Mesenteric fat pad (tissue), 1 donor: ENCODE data around the gene DUOXA2. TPM values are rescaled to one million over a fixed set of nuclear protein-coding genes. Genes with fewer than 3 reads are reported as not detected.
A peak's percentile ranks its signal among the peaks of the same experiment; 100 is the strongest.
"Not testable (repeated sequence)": the region's sequence is repeated elsewhere in the genome, so short reads cannot be mapped to it uniquely, and the experiment has no call there.

Source experiments
- DNase-seq: peaks from one replicate; pipeline ENCODE4 v3.0.0-alpha.2; 2020; ENCODE audit warnings: low spot score
- total RNA-seq: library from RNA; stranded (reverse); fragmentation: NEBNext Ultra II Directional; extraction: Animal tissue kit (Norgen Biotek cat#: 25700); gene quantifications from one replicate; pipeline ENCODE4 v1.2.1, GENCODE V29; 2021
- donor health status: DM: yes; HTN: yes; CAD: no.

Gene DUOXA2
- total RNA-seq, 1 donor from 2014 or later, result not detected

DNA sequence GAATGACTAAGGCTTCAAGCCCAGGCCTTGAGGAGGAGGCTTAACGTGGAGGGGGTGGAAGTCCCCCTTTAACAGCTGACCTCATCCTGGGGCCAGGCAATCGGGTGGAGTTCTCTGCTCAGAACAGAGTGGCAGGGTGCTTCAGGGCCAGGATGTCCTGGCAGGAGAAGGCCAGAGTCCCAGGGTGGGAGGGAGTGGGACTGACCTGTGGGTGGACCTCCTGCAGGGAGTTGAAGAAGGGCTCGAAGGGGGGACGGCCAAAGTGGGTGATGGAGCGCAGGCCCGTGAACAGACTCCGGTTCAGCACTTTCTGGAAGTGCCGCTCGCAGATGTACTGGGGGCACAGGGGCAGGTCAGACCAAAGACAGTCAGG lies 19.8 kb upstream of the DUOXA2 start:
- DNase-seq, result peak; percentile 89

DNA sequence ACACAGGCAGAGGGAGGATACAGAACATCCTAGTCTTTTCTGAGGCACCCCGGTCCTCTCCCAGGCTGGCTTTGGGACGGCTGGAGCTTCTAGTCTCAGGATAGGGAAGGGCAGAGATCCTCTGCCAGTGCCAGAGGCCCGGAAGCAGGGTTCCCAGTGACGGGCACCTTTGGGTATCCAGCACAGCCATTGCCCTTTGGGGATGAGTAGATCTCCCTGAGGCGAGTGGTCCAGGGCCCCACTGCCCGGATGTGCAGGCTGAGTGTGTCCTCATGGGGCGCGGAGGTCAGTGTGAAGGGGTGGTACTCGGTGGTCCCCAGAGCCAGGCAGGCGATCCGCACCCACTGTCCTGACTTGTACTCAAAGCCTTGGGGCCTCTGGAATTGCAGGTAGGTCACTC lies 18.5 kb upstream of the DUOXA2 start:
- peak; percentile 87 for DNase-seq

DNA sequence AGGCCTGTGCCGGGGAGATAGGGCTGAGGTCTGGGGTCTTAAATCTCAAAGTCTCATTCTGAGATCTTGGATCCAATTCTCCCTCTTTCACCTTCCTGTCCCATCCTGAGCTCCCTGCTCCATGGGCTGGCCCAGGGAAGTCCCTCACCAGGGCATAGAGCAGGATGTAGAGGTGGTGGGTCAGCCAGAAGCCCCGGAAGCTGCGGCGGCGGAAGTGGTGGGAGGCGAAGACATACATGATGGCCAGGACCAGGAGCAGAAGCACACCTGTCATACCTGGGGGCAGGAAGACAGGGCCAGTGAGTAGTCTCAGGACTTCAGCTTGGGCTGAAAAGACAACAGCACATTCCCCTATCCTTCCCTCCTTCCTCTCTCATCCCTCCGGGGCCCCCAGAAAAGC lies 16.7 kb upstream of the DUOXA2 start:
- DNase-seq, result no peak

DNA sequence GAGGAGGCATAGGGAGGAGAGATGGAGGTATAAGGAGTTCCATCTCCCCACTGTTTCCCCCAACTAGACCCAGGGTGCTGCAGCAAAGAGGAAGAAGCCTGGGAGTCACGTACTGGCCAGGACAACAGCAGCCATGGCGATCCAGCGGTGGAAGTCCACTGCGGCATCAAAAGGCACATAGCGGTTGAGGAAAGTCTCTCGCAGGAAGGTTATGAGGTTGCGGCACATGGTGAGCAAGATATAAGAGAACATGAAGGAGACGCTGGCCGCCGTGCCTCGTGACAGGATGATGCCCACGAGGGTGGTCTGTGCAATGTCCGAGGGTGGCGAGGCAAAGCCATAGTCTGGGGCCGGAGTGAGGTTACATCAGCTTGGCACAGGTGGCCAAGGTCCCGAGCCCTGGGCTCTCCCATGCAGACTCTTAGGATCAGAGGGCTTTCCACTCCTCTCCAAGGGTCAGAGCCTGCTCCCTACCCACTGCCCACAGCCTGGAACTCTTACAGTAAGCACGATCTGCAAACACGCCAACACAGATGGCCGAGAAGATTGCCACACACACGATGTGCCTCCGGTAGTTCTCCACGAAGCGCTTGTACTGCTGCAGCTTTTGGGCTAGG lies 14.5 kb upstream of the DUOXA2 start:
- peak; percentile 80 for DNase-seq

DNA sequence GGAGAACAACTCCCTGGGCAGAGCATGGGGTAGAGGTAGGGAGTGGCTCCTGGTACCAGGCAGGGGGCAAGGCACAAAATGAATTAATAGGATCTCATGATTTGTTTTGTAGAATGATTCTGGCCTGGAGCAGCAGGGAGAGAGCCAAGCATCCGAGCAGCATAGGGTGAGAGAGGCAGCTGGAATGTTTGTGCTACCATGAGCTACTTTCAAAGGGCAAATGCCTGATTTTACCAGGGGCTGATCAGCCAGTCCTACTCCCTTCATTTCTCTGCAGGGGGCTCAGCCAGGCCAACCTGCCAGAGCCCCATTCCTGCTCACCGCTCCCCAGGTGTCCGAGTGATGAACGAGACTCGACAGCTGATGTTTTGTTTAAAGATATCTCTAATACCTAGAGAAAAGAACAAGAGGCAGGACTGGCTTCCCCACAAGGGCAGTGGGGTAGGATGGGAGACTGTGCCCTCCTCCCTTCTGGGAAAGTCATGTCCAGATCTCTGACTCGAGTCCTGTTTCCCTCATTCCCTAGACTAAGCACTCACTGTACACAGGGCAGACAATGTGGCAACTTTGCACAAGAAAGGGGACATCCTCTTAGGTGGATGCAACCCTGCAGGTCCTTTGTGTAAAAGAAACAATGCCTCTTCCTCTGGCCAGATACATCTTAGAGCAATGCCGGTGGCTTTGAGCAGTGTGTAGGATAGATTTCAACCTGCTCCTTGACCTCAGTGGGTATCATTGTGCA lies 13.1 kb upstream of the DUOXA2 start:
- DNase-seq, result peak; percentile 28

DNA sequence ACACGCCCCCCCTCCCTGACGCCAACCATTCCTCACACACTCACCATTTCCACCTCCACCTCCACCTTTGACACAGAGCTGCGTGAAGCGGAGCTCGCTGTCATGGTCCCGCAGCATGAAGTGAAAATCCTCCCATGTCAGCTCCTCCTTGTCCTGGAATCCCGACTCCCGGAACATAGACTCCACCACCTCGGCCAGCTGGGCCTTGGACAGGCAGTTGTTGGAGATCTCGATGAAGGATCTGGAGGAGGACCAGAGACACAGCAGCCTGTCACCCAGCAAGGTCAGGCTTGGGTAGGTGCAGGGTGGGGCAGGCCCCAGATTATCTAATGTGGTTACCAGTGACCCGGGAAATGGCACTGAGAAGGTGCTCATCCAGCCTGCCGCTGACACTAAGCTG lies 12.4 kb upstream of the DUOXA2 start:
- DNase-seq, result peak; percentile 82

DNA sequence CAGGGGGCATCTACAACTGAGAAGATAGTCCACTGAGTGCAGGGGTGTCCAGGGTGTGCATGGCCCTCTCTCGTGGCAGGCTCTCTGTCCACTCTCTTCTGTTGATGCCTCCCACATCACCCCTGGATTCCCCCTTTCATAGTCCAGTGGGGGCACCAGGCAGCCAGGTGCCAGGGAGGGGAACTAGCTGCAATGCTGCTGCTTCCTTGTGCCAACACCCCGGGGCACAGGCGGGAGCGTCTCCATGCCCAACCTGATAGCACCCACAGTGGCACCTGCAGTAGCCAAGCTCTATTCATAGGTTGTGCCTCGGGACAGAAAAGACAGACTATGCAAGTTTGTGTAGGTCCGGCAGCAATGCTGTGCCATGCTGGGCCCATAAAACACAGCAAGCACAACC lies 11.9 kb upstream of the DUOXA2 start:
- DNase-seq, result peak; percentile 82

DNA sequence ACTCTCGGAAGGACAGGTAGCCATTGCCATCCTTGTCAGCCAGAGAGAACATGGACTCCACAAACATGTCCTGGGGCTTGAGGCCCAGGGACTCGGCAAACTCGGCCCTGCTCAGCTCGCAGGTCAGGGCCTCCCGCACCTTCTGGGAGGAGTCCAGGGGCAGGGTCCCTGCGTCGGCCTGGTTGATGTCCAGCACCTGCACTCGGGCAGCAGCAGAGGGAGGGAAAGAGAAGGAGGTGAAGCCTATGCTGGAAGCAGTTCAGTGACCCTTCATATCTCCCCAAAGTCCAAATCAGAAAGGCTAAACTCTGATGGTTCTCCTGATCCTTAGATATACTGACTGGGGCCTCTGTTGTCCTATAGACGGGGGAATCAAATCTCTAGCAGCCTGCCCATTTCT lies 10.0 kb upstream of the DUOXA2 start:
- not testable (repeated sequence) for DNase-seq

DNA sequence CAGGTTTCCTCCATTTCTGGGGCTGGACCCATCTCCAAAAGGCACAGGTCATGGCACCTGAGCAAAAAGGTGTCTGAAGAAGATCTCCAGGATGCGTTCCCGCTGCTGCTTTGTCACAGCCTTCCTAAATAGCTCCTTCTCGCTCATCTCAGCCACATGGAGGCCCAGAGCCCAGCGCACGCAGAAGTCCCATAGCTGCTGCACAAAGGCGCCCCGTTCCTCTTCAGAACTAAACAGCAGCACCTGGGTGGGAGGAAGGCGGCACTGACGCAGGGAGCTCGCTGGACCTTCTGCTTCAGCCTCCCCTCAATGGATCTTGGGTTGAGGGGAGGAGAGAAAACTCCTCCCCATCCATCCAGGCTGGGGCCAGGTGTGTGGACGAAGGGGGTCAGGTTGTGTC lies 8.5 kb upstream of the DUOXA2 start:
- peak; percentile 64 for DNase-seq

DNA sequence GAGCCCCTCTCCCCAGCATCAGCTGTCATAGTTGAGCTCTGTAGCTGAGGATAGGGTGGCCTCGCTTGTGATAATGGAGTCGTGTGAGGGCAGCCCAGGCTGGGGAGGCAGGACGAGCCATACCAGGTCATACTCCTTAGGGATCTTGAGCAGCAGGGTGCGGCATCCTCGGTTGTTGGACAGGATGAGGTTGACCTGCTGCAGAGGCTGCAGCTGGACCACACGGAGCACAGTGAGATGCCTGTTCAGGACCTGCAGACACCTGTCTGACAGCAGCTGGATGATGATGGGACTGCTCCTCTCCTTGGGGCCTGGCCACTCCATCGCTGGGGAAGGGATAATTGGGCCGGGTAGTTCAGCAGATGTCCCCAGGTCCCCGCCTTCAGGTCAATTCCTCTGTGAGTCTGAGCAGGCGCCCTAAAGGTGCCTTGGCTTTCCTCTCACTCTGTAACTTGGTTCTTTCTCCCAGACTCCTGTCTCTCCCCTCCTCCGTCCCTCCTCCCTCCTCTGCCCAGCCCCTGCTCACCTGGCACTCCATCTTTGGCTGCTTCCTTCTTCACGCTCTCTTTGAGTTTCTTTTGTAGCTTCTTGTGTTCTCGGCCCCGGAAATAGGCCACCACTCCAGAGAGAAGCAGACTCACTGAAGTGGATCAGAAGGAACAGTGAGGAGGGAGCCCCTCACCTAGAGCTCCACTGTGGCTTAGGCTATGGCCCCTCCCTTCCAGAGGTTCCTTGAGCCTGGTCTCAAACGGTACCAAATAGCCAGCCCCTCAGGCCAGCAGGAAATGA lies 7.9 kb upstream of the DUOXA2 start:
- DNase-seq, result peak; percentile 87

DNA sequence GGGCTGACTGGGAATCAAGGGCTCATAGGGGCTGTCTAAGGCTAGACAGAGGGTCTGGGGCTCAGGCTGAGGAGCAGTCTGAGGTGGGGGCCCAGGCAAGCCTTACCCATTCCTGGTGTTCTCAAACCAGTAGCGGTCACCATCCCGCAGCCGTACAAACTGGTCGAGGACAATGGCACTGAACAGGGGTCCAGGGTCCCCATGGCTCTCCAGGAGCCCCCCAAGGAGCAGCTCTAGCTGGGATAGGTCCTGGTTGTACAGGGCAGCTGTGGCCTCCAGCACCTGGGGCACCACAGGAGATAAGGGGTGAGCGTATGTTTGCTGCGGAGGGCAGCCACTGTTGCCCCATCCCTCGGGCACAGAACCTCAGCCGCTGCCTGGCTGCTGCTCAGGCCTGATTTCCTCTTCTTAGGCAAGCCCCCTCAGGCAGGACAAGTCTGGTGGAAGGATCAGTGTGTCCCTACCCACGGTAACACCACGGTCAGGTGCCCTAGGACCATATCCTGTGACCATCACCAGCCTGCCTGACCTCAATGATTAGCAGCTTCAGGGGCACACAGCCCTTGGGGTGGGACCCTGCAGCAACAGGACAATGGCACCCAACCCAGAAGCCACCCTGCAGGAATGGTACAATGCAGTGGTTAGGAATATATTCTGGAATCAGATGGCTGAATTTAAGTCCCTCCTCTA lies 6.0 kb upstream of the DUOXA2 start:
- peak; percentile 79 for DNase-seq

DNA sequence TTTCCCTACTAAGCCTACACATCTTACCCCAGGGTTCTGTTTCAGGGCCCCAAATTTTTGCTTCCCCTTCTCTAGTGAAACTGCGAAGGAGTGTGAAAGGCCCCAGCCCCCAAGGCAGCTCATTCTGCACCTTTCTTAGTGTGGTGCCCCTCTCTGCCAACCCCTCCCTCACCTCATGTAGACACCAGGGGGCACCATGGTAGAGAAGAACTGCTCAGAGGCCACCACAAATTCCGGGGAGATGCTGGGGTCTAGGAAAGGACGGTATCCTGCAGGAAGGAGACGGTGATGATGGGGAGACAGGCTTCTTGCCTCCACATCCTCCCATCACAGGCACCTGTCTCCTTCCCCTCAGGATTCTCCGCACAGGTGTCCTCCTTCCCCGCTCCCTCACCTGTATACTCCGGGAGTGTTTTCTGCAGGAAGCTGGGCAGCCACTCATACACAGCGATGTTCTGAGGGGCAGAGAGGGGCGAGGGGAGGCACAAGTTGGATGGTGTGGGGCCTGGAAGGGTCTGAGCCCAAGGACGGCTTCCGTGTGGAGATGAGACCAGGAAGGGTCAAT lies 3.8 kb upstream of the DUOXA2 start:
- DNase-seq, result no peak

DNA sequence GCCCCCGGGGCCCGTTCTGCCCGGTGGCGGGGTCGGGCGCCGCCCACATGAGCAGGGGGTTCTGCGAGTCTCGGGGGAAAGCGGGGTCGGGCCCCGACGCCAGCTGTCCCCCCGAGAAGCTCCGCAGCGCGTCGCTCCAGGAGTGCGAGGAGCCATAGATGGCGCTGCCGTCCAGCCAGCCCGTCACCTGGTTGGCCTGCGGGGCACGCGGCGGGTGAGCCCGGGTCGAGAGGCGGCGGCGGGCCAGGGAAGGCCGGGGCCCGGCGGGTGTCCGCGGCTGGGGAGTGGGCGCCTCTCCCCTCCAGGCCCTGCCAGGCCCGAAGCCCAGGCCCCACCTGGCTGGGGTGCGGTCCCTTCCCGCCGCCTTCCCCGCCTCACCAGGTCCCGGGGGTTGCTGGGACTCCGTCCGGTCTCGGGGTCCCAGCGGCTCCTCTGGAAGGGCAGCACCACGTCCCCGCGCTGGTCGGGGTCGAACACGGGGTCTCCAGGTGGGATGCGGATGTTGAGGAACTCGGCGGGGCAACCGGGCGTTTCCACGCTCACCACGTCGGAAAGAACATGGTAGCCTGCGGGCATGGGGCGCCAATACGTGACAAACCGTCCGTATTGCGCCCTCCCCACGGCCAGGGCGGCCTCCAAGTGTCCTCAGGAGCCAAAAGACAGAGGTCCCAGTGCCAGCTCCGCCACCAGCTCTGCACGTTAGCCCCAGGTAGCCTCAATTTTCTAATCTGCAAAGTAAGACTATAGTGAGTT lies 2.6 kb upstream of the DUOXA2 start:
- DNase-seq, result no peak

DNA sequence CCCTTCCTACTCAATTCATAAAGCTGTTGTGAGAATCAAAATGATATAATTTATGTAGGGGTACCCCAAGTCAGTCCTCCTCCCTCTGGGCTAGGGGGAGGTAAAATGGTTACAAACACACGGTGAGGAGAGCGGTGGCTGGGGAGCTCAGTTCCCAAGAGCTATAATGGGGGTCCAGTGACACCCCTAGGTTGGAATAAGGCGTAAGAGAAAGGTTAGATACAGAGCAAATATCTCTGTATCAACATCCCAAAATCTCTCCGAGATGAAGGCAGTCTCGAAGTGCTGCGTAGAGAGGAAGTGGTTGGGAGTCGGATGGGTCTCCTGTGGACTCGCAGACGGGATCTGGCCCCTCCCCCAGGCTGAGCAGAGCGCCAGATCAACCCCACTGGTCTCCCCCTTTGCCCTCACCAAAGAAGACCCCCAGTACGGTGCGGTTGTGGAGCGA lies 2.0 kb upstream of the DUOXA2 start:
- no peak for DNase-seq

DNA sequence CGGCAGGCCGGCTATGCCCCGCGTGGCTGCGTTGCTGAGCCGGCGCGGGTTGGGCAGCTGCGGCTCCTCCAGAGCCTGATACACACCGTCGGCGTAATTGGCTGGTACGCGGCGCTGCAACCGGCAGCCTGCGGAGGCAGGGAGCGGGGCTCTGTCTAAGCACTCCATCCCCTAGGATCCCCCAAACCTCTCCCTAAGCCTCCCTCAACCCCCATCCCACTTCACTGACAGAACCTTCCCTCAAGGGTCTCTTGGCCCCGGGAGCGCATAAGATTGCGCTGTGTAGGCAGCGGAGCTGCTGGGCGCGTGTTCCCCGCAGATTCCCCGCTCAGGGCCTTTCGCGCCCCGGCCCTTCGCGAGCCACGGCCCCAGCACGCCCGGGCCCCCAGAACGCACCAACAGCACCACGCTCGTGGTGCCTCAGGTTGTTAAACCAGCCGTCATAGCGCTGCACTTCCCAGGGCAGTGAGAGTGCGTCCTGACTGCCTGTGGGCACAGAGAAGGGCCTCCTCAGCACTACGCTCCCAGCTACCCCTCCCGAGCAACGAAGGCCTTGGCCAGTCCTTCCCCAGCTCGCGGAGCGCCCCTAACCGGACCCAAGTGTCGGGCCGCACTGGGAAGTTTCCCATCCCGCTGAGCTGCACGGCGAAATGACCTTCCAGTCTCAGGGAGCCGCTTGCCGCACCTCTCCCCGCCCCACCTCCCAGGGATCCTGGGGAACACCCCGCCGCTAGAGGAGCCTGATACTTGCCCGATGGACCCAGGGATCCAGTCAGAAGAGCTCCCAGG lies 1.3 kb upstream of the DUOXA2 start:
- DNase-seq, result no peak

DNA sequence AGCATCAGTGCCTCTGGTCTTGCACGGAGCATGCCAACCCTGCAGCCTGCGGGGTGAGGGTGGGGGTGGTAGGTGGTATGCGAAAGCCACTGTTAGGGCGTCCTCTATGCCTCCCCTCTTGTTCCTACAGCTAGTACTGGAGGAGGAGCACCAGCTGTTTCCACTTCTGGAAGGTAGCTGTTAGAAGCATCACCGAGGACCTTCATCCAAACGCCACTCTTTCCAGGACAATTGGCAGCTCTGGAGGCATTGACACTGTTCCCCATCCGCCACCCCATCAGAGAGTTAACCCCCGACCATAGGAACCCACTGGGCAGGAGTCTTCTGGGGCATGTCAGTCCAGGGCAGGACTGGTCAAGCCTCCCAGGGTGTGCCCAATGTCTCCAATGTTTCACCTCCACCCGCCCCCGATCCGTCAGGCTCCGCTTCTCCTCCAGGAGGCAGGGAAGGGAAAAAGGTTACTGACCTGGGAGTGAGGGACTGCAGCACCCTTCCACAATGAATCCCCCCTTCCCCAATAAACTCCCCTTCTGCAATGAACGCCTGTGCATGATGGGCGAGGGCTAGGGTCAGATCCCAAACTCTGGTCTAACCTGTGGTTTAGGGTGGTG lies 641 bp upstream of the DUOXA2 start:
- DNase-seq, result no peak

DNA sequence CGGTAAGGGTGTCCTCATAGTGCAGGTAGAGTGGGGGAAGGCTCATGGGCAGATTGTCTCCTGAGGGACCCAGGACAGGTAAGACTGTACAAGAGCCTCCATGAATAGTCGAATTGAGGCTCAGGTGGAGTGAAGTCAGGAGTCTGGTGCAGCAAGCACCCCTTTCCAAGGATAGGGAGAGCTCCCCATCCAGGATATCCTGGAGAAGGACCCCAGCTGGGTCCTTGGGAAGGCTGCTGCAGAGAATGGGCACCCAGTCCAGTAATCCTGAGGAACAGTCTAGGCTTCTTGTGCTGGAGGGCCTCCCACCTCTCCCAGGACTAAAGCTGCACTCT lies 592 bp downstream of the DUOXA2 start:
- DNase-seq, result no peak

DNA sequence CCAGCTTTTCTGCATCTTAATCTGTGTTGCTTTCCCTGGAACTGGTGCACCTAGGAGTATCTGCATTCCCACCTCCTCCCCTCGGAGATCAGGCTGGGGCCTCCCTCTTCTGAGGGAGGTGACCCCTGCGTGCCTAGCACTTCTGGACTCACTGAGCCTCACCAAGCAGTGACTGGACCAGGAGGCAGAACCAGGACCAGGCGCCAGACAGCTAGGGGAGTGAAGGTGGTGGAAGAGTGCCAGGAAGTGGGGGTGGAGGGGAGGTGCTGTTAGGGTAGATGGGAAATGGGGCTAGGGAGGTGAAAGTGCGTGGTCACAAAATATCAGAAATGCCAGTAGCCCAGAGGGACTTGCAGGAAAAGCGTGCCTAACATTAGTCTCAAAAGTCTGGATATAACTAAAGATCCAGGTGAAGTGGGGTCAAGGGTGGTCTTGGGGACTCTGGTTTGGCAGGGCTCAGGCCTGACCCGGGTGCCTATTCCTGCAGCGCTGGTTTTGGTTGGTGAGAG lies 1.2 kb downstream of the DUOXA2 start:
- no peak for DNase-seq

DNA sequence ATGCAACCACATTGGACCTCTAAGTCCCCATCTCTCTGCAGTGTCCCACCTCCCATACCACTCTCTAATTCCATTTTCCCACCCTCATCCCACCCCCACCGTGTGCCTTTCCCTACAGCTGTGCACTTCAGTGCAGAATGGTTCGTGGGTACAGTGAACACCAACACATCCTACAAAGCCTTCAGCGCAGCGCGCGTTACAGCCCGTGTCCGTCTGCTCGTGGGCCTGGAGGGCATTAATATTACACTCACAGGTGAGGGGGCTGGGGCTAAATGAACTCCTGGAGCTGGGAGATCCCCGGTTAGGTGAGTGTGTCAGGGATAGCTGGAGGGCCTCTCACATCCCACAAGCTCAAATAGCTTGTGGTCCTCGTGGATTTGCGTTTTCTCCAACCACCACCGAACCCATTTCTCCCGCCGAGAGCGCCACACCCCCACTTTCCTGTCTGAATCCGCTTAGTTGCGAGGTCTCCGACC lies 1.9 kb downstream of the DUOXA2 start:
- no peak for DNase-seq
